ENCODE results near the gene FAM193A.
A peak's percentile ranks its signal among the peaks of the same experiment; 100 is the strongest.

DNA sequence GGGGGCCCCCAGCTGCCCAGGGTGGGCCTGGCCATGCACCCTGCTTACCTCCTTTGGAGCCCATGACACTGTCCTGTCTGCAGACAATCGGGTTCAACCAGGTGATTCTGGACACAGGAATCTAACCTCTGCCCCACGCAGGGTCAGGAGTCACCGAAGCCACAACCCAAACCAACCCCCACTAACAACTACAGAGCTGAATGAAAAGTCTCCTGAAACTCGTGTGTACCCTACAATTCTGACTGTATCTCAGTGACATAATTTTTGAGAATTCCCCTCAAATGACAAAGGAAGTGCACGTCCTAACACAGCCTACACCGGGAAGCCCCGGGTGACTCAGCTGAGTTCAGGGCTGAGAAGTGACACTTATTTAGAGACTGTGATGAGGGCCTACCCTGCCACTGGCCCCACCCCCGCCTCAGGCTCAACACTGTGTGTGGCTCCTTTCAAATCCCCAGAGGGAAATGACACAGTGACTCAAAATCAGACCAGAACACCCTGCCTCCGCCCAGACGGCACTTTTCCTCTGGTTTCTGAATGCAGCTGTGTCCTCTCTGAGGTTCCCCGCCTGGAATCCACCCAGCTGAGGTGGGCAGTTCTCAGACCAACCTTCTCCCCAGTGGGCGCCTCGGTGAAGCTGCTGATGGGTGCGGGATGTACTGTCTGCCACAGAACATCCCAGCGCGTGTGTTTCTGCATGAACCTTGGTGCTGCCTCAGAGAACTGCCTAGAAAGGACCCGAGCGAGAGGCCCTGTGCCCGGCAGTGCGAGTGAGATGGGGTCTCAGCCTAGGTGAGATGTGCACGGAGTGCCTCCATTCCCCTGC is 209.7 kb downstream of the FAM193A start:
- TF ChIP-seq POLR2AphosphoS5 (IDR thresholded peaks at IDR 0.05) (peak; percentile 43 to 50), CTCF (IDR thresholded peaks at IDR 0.05) (no peak), POLR2A (IDR thresholded peaks at IDR 0.05) (no peak)
